Vagina (tissue), 2 donors: Measurements from ENCODE around the gene SORCS2.

Experiments used
- POLR2A ChIP-seq, 2 donors: fragments of 450-650 bp; IDR thresholded peaks; one replicate each; pipeline ENCODE4 v1.6.1; 2017; ENCODE audit warnings: antibody characterized with exemption in 2 of 2, mild to moderate bottlenecking in 2 of 2, moderate library complexity in 2 of 2
- POLR2AphosphoS5 ChIP-seq, 2 donors: sonication (generic); formaldehyde crosslinking; IDR thresholded peaks; one replicate each; pipeline ENCODE4 v1.9.0; 2017; ENCODE audit warnings: antibody characterized with exemption in 2 of 2, mild to moderate bottlenecking in 2 of 2, low read depth in 1 of 2; ENCODE audit not compliant: insufficient read depth in 1 of 2
- TF ChIP-seq, protein P1 (sequence below), 3 experiments: fragments of 450-650 bp in 2 of 3; fragments of 200-600 bp in 1 of 3; sonication (generic) in 1 of 3; IDR thresholded peaks; one replicate each; pipeline ENCODE4 v1.5.1; 2017 to 2019; ENCODE audit warnings: antibody characterized with exemption in 3 of 3, mild to moderate bottlenecking in 2 of 3, moderate library complexity in 2 of 3

DNA sequence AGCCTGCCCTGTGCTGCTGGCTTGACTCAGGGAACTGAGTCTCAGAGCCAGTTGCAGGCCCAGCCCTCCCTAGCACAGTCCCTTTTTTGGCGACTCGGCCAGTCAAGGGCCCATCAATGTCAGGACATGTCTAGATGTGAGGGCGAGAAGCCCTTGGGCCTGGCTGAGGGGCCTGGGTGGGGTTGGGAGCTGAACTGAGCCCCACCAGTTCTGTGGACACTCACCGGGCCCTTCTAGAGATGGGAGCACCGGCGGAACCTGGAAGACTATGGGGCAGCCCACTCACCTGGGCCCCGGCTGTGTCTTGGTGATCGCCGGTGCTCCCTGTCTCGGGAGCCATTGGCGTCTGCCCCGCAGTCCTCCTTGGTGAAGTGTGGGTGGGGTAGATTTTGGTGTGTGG lies 501.4 kb downstream of the SORCS2 start:
- TF ChIP-seq, protein P1, sequence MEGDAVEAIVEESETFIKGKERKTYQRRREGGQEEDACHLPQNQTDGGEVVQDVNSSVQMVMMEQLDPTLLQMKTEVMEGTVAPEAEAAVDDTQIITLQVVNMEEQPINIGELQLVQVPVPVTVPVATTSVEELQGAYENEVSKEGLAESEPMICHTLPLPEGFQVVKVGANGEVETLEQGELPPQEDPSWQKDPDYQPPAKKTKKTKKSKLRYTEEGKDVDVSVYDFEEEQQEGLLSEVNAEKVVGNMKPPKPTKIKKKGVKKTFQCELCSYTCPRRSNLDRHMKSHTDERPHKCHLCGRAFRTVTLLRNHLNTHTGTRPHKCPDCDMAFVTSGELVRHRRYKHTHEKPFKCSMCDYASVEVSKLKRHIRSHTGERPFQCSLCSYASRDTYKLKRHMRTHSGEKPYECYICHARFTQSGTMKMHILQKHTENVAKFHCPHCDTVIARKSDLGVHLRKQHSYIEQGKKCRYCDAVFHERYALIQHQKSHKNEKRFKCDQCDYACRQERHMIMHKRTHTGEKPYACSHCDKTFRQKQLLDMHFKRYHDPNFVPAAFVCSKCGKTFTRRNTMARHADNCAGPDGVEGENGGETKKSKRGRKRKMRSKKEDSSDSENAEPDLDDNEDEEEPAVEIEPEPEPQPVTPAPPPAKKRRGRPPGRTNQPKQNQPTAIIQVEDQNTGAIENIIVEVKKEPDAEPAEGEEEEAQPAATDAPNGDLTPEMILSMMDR (IDR thresholded peaks at IDR 0.05): no peak
- TF ChIP-seq POLR2AphosphoS5 (IDR thresholded peaks at IDR 0.05; ENCODE audit: insufficient read depth in 1 of 2, low read depth in 1 of 2) (no peak), POLR2A (IDR thresholded peaks at IDR 0.05) (no peak)
